SK-MEL-5 (cell line): ENCODE results near the gene SLC22A23. TPM values are rescaled to one million over a fixed set of nuclear protein-coding genes. Genes with fewer than 3 reads are reported as not detected.

ENCODE experiments used
- DNase-seq: peaks from one replicate; pipeline ENCODE4 v3.0.0-alpha.2; 2016; ENCODE audit warnings: low read depth, low spot score
- in situ Hi-C: cut with HindIII; loops from 2 replicates; pipeline ENCODE4 v1.10.0; 2016; ENCODE audit warnings: low sequenced_read_pairs, high pct_unique_total_duplicates, low pct_unique_long_range_greater_than_20kb
- polyA plus RNA-seq, 2 experiments: library from polyadenylated mRNA; depleted of rRNA; stranded (reverse); fragments of >200 nt; gene quantifications; 2 replicates each; pipeline ENCODE4 v1.2.3, GENCODE V29; 2015
- total RNA-seq: library from RNA; depleted of rRNA; stranded (reverse); fragments of >200 nt; shearing (Covaris generic); gene quantifications from 2 replicates; pipeline ENCODE4 v1.2.3, GENCODE V29; 2014; rRNA removed

SLC22A23 gene, protein sequence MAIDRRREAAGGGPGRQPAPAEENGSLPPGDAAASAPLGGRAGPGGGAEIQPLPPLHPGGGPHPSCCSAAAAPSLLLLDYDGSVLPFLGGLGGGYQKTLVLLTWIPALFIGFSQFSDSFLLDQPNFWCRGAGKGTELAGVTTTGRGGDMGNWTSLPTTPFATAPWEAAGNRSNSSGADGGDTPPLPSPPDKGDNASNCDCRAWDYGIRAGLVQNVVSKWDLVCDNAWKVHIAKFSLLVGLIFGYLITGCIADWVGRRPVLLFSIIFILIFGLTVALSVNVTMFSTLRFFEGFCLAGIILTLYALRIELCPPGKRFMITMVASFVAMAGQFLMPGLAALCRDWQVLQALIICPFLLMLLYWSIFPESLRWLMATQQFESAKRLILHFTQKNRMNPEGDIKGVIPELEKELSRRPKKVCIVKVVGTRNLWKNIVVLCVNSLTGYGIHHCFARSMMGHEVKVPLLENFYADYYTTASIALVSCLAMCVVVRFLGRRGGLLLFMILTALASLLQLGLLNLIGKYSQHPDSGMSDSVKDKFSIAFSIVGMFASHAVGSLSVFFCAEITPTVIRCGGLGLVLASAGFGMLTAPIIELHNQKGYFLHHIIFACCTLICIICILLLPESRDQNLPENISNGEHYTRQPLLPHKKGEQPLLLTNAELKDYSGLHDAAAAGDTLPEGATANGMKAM
- 6.2 and 8.0 TPM in 2 replicates for total RNA-seq
- polyA plus RNA-seq (2015; cell fraction: cytosol; rRNA removed) = 15.7 and 19.5 TPM in 2 replicates
- 16.4 and 24.0 TPM in 2 replicates for polyA plus RNA-seq (2015; cell fraction: nucleus; rRNA removed)

- DNase-seq = peak; percentile 71
- in situ Hi-C loops = no loop called here
These were observed at the start of gene SLC22A23 for GRCh38 chr6:3456898-3457709. TSS of gene SLC22A23 (minus strand) at chr6:3457050. CDS start at chr6:3456559, 491 bp downstream.

DNA sequence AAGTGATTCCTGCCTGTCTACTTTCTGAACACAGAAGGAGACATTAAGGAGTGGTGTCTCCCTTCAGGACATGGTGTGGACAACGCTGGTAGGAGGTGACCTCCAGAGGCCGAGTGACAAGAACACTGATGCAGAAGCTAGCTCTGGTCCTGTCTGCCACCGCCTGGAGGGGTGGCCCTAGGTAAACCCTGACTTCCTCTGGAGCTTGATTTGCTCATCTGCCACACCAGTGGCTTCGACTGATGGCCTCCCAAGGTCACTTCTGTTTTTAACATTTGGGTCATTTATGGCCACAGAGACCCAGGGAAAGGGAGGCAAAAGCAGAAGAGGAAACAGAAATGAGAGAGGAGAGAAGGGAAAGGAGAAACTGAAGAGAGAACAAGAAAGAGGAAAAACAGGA, 49.4 kb upstream of the SLC22A23 start:
- DNase-seq = no peak
- in situ Hi-C loops = loop anchor here (25.0 kb wide), 1 partner anchor 94 kb away; no protein-coding TSS in a partner anchor

GRCh38 chr6:3504938-3505805, 48.3 kb upstream of the SLC22A23 start:
- DNase-seq = no peak
- in situ Hi-C loops = loop anchor here (25.0 kb wide), 1 partner anchor 93 kb away; no protein-coding TSS in a partner anchor

GRCh38 chr6:3504354-3504753, 47.5 kb upstream of the SLC22A23 start:
- in situ Hi-C loops = loop anchor here (25.0 kb wide), 1 partner anchor 92 kb away; no protein-coding TSS in a partner anchor

DNA sequence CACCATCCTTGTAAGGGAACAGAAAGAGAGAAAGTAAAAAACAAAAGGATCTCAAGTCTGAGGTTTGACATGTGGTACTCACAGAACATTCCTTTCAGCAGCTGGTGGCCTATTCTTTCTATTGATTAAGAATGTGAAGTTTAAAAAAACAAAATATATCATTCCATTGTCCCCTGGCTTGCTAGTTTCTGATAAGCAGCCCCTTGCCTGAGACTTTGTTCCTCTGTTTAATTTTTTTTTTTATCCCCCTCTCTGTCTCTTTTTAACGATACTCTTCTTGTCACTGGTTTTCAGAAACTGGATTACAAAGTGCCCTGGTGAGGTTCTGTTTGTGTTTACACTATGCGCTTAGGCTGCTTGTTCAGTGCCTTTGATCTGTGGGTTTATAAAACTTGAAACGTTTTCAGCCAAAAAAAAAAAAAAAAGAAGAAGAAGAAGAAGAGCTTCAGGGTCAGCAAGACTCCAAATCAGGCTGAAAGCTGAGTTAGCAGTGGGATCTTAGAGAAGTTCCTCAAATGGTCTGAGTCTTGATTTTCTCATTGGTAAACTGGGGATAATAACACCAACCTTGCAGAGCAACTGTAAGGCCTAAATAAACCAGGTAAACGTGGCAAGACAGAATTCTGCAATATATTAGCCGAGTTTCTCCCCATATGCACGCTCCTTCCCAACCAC, 45.1 kb upstream of the SLC22A23 start:
- DNase-seq = no peak
- in situ Hi-C loops = loop anchor here (25.0 kb wide), 1 partner anchor 90 kb away; no protein-coding TSS in a partner anchor

More at GRCh38 chr6:3504354-3504753, 47.5 kb upstream of the SLC22A23 start:
- DNase-seq = no peak

DNA sequence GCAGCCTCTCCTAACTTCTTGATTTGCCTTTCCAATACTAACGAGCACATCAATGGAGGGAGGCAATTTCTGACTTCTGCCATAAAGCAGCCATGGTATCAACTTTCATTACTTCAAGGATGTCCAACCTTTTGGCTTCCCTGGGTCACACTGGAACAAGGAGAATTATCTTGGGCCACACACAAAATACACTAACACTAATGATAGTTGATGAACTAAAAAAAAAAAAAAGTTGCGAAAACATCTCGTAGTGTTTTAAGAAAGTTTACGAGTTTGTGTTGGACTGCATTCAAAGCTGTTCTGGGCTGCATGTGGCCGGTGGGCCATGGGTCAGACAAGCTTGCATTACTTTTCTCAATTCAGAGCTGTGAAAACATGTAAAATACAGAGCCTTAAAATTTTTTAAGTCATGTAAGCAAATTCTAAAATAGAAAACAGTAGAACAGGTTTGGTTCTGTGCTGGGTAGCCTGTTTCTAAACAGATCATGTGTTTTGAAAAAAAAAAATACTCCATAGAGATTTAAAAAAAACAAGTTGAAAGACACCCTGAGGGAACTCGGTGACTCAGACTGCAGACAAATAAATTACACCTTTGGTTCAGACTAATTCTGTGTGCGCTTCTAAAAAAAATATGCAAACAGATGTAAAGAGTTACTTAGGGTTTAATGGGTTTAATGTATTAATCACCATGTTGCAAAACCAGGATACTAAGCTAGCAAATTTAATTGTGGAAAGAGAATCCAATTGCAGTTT, 43.6 kb upstream of the SLC22A23 start:
- no peak for DNase-seq
- in situ Hi-C loops = loop anchor here (25.0 kb wide), 1 partner anchor 88 kb away; no protein-coding TSS in a partner anchor

DNA sequence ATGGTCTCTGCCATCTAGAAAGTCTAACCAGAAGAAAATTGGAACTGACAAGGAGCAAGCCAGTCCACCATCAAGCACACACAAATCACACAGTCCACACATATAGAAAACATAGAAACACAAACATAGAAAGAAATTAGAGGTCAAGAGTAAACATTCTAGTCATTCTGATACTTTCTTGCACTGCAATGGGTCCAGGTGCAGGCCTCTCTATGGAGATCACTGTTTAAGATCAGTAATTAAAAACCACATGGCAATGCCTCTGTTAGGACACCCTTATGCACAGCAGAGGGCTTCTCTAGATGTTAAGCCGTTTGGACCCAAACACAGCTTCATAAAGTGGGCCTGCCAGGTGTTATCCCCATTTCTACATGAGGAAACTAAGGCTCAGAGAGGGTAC, 42.8 kb upstream of the SLC22A23 start:
- no peak for DNase-seq
- in situ Hi-C loops = loop anchor here (25.0 kb wide), 1 partner anchor 87 kb away; no protein-coding TSS in a partner anchor

DNA sequence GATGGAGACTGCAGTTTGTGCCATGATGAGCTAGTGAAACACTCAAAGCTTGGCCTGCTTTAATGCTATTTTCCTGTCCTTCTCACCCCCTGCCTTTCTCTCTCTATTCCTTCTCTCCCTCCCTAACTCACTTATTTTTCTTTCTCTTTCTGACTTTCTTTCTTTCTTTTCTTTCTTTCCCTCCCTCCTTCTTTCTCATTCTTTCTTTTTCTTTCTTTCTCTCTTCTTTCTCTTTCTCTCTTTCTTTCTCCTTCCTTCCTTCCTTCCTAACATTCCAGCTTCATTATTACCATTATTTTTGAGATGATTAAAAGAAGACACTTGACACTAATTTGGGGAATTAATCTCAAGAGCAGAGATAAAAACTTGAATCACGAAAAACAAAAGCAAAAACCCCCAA, 39.5 kb upstream of the SLC22A23 start:
- in situ Hi-C loops = no loop called here

GRCh38 chr6:3494391-3495100, 37.7 kb upstream of the SLC22A23 start:
- in situ Hi-C loops = no loop called here
- no peak for DNase-seq

More for the DNA sequence above, 39.5 kb upstream of the SLC22A23 start:
- no peak for DNase-seq

GRCh38 chr6:3490625-3490980, 33.8 kb upstream of the SLC22A23 start:
- no peak for DNase-seq
- in situ Hi-C loops = no loop called here

DNA sequence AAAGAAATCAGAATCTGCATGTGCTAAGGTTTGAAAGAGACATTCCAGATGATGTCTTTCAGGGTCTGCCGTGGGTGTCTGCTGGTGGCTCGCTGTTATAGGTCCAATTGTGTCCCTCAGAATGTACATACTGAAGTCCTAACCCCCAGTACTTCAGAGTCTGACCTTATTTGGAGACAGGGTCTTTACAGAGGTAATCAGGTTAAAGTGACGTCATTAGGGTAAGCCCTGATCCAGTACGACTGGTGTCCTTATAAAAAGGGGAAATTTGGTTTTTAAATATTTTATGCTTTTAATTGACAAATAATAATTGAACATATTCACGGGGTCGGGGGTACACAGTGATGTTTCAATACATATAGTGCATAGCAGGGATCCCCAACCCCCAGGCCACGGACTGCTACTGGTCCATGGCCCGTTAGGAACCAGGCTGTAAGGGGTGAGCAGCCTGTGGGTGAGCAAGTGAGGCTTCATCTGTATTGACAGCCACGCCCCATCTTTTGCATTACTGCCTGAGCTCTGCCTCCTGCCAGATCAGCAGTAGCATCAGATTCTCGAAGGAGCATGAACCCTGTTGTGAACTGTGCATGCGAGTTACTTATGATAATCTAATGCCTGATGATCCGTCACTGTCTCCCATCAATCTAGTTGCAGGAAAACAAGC, 33.2 kb upstream of the SLC22A23 start:
- in situ Hi-C loops = no loop called here
- no peak for DNase-seq

- in situ Hi-C loops = no loop called here
- DNase-seq = no peak
These were observed 32.3 kb upstream of the SLC22A23 start for GRCh38 chr6:3489027-3489757.

GRCh38 chr6:3484946-3485345, 28.1 kb upstream of the SLC22A23 start:
- in situ Hi-C loops = no loop called here
- DNase-seq = no peak

- in situ Hi-C loops = no loop called here
- no peak for DNase-seq
These were observed 27.3 kb upstream of the SLC22A23 start for GRCh38 chr6:3484192-3484591.
